Glomerular endothelial cell (primary cell): Measurements from ENCODE around the gene SPEF2. TPM values are rescaled to one million over a fixed set of nuclear protein-coding genes. Genes with fewer than 3 reads are reported as not detected.
"Not testable (repeated sequence)": the region's sequence is repeated elsewhere in the genome, so short reads cannot be mapped to it uniquely, and the experiment has no call there.

Source experiments
- DNase-seq: peaks from one replicate; pipeline ENCODE4 v3.0.0-alpha.2; 2011; ENCODE audit warnings: low read depth, low spot score; ENCODE audit errors: extremely low read depth
- total RNA-seq: library from RNA; depleted of rRNA; stranded (reverse); fragments of >200 nt; gene quantifications from 2 replicates; pipeline ENCODE4 v1.2.3, GENCODE V29; 2015

SPEF2 gene
- total RNA-seq, 1 donor from 2014 or later, result 1.1 TPM

DNA sequence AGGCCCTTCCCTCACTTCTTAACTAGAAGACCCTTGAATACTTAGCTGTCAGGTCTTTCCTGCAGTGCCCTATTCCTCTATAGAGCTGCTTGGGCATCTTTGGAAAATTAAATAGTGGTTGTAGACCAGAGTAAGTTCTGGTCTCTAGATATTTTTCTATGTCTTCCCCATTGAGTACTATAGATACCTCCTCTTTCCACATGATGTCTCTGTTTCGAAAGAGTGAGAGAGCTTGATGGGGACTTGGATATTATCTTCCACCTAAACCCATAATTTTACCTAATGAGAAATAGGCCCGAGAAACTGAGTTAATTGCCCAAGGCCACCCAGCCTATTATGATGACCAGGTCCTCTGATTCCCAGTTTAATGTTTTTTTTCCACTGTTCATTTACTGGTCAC is 40.2 kb downstream of the SPEF2 start:
- no peak for DNase-seq

DNA sequence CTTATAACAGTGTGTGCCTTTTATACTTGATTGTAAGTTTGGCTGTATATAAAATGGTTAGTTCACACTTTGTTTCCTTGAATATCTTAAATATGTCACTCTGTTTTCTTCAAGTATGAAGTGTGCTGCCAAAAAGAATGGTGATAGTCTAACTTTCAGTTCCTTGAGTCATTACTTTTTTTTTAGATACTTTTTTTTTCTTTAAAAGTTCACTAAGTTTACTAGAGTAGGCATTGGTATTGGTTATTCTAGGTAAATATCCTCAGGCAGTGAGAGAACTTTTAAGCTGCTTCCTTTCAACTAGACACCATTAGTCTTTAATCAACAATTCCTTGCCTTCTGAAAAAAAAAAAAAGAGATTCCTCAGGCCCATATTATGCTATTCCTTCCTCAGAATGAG is 41.9 kb downstream of the SPEF2 start:
- no peak for DNase-seq

DNA sequence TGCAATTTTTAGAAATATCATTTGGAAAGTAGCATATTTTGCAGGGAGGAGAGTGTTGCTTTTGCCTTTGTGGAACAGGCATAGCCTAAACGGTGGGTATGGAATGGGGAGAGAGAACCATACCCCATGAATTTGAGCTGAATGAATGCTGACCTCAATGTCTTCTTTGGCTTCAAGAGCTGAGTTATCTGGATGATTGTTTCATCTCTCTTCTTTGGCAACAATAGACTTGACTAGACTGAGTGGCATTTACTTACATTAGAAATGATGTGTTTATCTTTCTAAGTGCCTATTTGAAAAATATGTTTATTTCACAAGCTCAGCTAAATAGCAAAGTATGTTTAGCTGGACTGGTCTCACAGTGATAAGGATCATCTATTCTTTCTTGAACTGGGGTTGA is 42.8 kb downstream of the SPEF2 start:
- no peak for DNase-seq

DNA sequence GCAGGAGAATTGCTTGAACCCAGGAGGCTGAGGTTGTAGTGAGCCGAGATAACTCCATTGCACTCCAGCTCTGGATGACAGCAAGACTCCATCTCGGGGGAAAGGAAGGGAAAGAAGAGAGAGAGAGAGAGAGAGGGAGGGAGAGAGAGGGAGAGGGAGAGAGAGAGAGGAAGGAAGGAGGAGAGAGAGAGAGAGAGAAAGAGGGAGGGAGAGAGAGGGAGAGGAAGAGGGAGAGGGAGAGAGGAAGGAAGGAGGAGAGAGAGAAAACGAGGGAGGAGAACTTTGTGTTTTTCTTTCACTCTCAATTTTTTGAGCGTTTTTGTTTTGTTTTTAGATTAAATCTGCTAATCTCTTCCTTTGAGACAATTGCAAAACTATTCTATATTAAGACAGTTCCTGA is 46.9 kb downstream of the SPEF2 start:
- no peak for DNase-seq

DNA sequence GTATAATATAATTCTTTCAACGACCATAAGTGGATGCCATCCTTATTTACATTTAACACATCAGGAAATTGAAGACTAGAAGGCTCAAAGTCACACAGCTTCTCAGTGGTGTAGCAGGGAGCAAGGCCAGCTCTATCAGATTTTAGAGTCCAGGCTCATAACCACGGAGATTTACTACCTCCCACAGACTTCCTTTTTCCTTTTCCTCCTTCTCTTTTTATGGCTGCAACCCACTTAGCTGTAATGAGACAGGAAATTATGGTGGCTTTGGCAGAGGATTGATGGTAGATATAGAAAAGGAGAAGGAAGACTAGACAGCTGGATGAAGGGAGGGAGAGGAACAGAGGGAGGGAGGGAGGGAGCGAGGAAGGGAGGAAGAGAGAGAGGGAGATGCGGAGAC is 47.4 kb downstream of the SPEF2 start:
- DNase-seq, result no peak

DNA sequence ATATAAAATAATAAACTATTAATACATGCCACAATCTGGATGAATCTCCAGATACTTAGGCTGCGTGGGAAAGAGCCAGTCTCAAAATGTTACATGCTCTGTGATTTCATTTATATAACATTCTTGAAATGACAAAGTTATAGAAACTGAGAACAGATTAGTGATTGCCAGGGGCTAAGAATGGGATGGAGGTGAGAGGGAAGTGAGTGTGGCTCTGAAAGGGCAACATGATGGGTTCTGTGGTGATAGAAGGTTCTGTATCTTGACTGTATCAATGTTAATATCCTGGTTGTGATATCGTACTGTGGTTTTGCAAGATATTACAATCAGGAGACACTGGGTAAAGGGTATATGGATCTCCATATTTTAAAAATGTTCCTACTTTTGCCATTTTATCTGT is 50.7 kb downstream of the SPEF2 start:
- no peak for DNase-seq

DNA sequence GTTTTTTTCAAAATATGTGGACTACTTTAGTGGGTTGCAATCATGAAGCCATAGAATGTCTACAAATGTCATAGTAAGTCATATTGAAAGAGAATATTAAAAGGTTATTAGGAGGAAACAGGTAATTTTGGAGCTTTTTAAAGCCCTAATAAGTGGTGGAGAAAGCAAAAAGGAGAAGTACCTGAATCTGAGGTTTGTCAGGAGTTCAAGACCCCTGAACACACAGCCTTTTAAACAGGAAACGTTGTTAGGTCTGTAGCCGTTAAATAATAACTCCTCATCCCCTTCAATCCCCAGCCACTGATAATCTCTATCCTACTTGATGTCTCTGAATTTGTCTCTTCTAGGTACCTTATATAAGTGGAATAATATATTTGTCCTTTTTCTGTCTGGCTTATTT is 51.1 kb downstream of the SPEF2 start:
- DNase-seq, result no peak

DNA sequence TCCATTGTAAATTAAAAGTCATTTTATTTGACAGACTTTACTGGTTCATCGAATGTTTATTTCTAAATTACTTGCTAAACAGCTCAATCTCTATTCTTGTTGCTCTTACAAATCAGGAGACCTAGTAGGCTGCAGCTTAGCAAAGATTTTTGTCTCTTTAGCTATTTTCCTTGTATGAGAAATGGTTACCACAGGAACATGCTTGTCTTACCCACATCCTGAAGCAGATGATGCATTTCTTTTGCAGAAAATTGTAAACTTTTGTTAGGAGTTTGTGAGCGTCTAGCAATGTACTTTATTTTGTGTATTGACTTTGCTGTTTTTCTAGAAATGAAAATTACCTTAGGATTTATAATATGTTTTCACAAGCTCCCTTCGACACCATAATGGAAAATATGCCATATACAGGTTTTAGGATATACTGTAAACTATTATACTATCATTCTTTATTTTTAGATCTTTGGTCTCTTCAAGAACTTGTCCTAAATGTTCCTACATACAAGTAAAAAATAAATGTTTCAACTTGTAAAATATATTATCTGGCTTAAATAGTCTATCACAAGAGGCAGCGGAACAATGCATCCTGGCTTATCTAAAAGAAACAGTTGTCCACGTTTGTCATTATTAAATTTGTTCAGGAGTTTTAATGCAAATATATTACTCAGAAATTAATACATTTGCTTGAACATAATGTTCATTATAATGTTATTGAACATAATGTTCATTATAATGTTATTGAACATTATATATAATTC is 54.1 kb downstream of the SPEF2 start:
- DNase-seq, result no peak

DNA sequence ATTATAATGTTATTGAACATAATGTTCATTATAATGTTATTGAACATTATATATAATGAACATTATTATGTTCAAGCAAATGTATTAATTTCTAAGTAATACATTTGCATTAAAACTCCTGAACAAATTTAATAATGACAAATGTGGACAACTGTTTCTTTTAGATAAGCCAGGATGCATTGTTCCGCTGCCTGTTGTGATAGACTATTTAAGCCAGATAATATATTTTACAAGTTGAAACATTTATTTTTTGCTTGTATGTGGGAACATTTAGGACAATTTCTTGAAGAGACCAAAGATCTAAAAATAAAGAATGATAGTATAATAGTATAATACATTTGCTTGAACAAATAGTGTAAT is 54.6 kb downstream of the SPEF2 start:
- DNase-seq, result not testable (repeated sequence)

DNA sequence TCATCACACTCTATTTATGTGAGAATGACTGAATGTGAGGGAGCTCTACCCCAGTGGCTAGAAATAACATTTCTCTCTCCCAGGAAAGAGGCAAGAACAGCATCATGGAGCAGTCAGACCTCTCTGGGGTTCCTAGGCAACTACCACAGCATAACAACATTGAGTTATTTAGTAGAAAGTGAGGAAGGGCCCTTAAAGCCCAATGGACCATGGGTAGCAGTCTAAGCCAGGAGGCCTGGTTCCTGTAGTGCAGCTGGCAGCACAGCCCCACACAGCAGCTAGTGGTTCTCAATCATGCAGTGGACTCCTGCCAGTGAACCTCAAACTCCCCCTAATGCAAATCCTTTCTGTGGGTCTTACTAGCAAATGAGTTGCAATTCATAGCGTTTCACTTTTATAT is 55.3 kb downstream of the SPEF2 start:
- no peak for DNase-seq

DNA sequence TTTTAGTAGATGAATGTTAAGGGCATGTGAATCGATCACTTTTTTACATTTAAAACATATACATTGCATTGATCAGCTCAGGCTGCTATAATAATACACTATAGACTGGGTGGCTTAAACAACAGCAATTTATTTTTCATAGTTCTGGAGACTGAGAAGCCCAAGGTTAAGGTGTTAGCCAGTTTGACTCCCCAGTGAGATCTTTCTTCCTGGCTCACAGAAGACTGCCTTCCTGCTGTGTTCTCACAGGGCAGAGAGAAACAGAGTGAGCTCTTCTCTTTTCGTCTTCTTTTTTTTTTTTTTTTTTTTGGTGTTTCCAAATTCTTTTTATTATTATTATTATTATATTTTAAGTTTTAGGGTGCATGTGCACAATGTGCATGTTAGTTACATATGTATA is 56.4 kb downstream of the SPEF2 start:
- DNase-seq, result no peak

DNA sequence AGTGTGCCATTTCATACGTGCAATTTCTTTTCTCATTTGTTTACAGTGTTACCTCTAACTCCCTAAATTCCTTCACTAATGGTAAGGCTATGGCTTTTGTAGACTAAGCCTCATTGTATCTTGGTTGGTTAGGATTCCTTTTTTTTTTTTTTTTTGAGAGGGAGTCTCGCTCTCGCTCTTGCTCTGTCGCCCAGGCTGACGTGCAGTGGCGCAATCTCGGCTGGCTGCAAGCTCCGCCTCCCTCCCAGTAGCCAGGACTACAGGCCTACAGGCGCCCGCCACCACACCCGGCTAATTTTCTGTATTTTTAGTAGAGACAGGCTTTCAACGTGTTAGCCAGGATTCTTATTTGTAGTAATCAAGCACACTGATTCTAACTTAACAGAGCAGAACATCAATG is 57.7 kb downstream of the SPEF2 start:
- no peak for DNase-seq

DNA sequence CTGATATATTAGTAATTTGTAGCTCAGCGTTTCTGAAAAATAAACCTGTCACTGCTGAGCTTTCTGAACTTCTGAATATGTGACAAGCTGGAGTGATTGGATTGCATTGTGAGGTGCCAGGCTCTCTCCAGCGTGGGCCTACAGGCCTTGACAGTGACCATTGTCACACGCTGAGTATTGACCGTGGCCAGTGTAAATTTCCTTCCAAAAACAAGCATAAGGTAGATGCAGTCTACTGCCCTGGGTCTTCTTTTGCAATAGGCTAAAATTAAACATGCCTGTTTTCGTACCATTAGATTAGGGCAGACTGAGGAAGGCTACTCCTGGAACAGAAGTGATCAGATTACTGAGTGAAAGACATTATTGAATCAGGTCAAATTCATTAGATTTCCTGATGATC is 60.2 kb downstream of the SPEF2 start:
- no peak for DNase-seq

DNA sequence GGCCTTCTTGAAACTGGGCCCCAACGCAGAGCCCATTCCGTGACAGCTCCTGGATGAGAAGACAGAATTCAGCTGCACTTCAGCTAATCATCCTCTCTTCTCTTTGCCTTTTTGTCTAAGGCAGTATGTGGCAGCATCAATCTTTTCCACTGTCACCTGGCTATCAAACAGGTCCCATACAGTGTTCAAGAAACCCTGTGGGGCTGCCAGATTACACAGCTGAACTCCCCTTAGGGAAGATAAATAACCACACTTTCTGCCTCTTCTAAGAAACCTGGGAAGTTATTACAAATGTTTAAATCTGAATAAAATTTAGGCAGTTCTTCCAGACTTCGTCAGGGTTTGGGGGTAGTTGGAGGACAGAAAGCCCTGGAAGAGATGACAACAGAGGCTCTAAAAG is 61.0 kb downstream of the SPEF2 start:
- DNase-seq, result no peak

DNA sequence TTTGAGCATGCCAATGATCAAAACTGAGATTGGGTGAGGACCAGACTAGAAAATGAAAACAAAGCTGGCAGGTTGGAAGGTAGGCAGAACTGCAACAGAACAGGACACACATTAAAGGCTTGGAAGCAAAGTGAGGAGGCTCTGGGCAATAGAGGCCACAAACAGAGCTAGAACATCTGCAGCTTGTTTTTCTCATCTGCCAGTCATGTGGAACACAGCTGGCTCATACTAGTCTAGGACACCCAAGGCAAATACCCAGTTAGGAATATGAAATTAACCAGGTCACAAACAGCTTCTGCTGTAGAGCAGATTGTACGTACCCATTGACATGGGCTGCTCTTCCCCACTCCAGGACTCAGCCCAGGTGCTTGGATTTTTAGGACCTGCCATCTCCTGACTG is 61.7 kb downstream of the SPEF2 start:
- no peak for DNase-seq

DNA sequence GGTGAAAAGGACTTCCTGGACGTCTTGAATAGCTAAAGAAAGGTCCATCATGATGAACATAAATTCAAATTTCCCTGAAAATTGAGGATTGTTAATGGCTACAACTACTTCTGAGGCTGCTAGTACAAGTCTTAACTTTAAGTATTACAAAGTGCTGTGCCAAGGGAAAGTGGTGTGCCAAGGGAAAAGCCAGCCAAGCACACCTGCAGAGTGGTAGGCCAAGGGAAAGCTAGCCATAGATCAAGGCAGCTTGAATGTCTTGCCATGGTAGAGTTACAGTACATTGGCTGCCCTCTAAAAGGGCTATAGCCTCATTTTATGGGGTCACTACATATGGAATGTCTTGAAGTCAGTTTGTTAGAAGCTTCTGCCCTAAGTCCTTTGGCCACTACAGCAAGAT is 64.2 kb downstream of the SPEF2 start:
- DNase-seq, result no peak

DNA sequence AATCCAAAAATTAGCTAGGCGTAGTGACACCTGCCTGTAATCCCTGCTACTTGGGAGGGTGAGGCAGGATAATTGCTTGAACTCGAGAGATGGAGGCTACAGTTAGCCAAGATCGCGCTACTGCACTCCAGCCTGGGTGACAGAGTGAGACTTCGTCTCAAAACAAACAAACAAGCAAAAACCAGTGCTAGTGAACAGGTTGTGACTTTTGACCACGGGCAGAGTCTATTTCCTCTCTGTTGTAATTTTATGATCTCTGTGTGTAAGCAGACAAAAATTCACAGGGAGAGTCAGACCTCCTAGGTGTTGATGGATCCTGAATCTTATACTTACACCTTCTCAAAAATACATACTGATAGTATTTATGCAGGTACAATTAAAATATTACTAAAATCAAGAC is 65.8 kb downstream of the SPEF2 start:
- no peak for DNase-seq

DNA sequence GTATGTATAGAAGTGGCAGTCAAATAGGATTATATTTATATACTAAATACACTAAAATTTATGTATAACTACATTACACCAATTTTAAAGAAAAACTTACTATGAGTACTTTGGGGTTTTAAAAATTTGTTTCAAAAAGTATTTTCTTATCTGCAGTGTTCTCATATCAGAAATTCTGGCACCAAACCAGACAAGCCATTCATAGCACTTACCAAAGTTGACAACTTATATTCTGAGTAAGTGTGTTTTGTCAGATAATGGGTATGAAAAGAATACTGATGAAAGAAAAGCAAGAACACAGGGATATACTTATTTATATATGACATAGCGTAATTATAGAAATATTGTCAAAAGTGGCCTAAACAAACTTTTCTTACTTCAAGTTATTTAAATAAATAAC is 67.5 kb downstream of the SPEF2 start:
- no peak for DNase-seq

DNA sequence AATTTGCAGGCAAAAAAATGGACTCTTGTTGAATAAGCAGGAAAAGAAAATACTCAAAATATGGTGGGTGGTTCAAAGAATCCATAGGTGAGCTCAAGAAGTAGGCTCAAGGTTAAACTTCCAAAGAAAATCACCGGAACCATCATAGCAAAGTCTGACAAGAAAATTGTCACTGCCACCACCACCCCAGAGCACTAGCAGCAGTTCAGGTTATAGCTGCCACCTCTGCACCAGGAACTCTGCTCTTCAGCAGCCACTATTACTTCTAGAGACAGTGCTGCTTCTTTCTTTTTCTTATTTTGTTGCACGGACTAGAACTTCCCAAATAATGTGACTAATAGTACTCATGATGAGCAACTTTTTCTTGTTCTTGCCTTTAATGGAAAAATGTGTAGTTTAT is 70.3 kb downstream of the SPEF2 start:
- no peak for DNase-seq

DNA sequence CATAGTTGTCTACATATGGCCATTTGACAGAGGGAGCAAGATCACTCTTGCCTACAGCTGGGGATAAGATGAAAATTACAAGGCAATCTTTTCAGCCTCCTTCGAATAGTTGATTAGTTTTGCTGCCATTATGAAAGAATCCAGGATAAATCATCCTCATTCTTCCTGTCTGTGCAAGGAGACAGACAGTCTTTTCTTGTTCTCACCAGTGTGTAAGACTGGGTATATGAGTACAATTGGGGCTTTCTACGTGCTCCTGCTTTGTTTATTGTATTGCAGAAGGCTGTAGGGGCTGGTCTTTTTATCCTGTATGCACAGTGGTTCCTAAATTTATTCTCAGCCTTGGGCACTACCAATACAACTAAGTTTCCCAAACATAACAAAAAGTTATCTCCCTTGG is 76.8 kb downstream of the SPEF2 start:
- no peak for DNase-seq

DNA sequence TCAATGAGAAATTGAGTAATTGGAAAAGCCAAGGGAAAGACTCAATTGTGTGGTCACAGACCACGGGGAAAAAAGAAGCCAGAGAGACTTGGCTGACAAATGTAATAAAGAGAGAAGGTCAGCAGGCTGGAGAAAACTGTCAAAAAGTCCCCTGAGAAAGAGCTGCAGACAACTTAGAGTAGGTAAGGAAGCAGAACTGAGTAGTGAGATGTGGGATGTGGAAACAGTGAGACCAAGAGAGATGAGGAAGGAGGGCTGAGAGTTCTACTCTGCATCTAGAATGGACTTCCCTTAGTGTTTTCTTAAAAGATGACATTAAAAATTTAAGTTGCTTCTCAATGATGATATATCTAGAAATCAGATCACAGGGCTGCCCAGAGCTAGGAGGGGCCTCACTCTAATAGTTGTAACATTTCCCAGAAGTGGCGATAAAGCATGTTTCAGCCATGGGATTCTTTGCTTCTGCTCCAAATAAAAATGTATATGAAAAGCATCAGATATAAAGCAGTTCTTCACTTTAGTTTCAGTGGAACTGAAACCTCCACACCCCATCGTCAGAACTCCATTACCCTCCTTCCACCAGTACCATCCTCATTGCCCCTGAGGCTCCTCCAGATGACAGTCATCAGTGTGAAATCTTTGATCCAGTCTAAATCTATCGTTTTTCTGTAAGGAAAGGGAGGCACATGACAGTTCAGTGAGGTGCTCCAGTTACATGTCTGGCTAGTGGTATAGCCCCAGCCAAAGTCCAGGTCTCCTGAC is 80.6 kb downstream of the SPEF2 start:
- no peak for DNase-seq

DNA sequence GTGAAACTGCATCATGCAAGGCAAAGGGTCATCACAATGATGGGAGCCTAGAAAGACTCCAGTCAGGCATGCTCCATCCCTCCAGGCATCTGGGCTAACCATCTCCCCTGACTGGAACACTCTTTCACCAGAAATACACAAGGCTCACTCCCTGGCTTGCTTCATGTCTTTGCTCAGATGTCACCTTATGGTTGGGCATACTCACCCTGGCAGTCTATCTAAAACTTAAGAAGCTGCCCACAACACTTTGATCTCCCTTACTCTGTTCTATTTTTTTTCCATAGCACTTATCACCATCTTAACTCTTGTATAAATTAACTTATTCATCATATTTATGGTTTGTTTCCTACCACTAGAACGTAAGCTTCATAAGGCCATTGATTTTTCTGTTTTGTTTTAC is 90.0 kb downstream of the SPEF2 start:
- no peak for DNase-seq

DNA sequence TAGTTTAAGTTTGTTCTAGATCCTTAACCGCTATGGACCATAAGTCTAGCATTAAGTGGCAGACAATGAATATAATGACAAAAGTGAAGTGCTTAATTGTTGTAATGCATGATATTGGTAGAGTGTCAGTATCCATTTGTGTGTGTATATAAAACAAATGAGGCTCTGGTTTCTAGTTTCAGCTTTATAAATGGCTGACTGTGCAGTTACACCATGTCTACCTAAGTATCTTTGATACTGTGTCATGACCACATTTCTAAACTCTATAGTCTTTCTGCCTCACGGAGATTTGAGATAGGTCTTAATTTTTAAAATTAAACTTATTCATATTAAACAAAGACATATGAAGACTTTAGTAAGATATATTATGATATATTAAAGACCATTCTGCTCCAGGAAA is 92.0 kb downstream of the SPEF2 start:
- DNase-seq, result no peak
